Activated T-cell treated with anti-CD3 and anti-CD28 coated beads for 1 hour (primary cell): Measurements from ENCODE around the gene MTCH1.
A peak's percentile ranks its signal among the peaks of the same experiment; 100 is the strongest.

Source experiments
- DNase-seq: peaks from one replicate; pipeline ENCODE4 v3.0.0-alpha.2; 2020; ENCODE audit warnings: low read depth

Gene MTCH1

GRCh38 chr6:36985808-36986703 lies at the start of gene MTCH1:
MTCH1 (minus strand) TSS chr6:36986196; CDS start chr6:36986173, 23 bp downstream.
- peak; percentile 83 for DNase-seq

- DNase-seq = no peak
These were observed 48.1 kb upstream of the MTCH1 start for GRCh38 chr6:37033819-37034795.

GRCh38 chr6:37033255-37033654 lies 47.3 kb upstream of the MTCH1 start:
- no peak for DNase-seq

GRCh38 chr6:37032239-37032638 lies 46.2 kb upstream of the MTCH1 start:
- no peak for DNase-seq

GRCh38 chr6:37030599-37030998 lies 44.6 kb upstream of the MTCH1 start:
- DNase-seq = no peak

GRCh38 chr6:37029249-37029971 lies 43.4 kb upstream of the MTCH1 start:
- DNase-seq = no peak

GRCh38 chr6:37027811-37028469 lies 41.9 kb upstream of the MTCH1 start:
- DNase-seq = no peak

- no peak for DNase-seq
These were observed 41.2 kb upstream of the MTCH1 start for GRCh38 chr6:37027036-37027720.

GRCh38 chr6:37025621-37026466 lies 39.8 kb upstream of the MTCH1 start:
- no peak for DNase-seq

GRCh38 chr6:37024656-37025337 lies 38.8 kb upstream of the MTCH1 start:
- DNase-seq = no peak

GRCh38 chr6:37022135-37022863 lies 36.3 kb upstream of the MTCH1 start:
- no peak for DNase-seq

GRCh38 chr6:37021356-37022129 lies 35.5 kb upstream of the MTCH1 start:
- peak; percentile 59 for DNase-seq

GRCh38 chr6:37020812-37021211 lies 34.8 kb upstream of the MTCH1 start:
- no peak for DNase-seq

GRCh38 chr6:37020381-37020780 lies 34.4 kb upstream of the MTCH1 start:
- DNase-seq = no peak

- no peak for DNase-seq
These were observed 33.1 kb upstream of the MTCH1 start for GRCh38 chr6:37019065-37019450.

- peak; percentile 82 for DNase-seq
These were observed 32.4 kb upstream of the MTCH1 start for GRCh38 chr6:37018198-37019064.
